ENCODE data around the gene FEV.

- TF ChIP-seq EP300 (IDR thresholded peaks at IDR 0.05) (no peak), CTCF (IDR thresholded peaks at IDR 0.05) (no peak), POLR2A (IDR thresholded peaks at IDR 0.05) (no peak)
Observed at GRCh38 chr2:219031005-219031738, 46.2 kb upstream of the FEV start.
